Measurements from ENCODE around the gene ANKFY1. TPM values are rescaled to one million over a fixed set of nuclear protein-coding genes. Genes with fewer than 3 reads are reported as not detected.

The ANKFY1 gene
- polyA plus RNA-seq, 1 experiment, result 38.8 TPM

DNA sequence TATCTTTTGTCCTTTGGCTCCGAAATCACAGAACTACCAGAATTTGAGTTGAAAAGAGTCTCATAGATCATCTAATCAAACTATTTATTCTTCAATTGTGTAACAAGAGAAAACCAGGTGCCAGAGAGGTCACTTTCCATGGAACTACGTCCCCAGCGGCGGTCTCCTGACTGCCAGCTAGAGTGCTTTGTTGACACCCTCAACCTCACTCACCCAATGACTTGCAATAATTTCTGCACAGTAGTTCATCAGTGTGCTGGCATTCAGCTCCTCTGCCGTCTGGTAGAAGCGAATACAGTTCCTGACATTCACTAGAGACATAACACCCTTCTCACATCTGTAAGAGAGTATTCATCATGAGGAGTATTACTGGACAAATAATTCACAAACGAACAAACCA lies 54.2 kb downstream of the ANKFY1 start:
- DNase-seq (ENCODE audit: low read depth, low spot score), result no peak
- Histone ChIP-seq H3K27me3 (ENCODE audit: control insufficient read depth, insufficient read depth, low read length) (no peaks in the 10 kb centered on the region), H3K9me3 (ENCODE audit: control insufficient read depth, insufficient read depth, low read length) (no peaks in the 10 kb centered on the region), H3K4me3 (ENCODE audit: low read depth, low read length) (no peak overlapping the region), H3K27ac (ENCODE audit: low read depth, low read length) (no peak overlapping the region)
- ChIA-PET CTCF (interaction anchor here (0.7 to 1.3 kb wide), 3 partner anchors 10 to 211 kb away, joined by 3 to 10 read pairs (median 3); no protein-coding TSS in a partner anchor), POLR2A (no interaction called here)
- TF ChIP-seq, protein P1, sequence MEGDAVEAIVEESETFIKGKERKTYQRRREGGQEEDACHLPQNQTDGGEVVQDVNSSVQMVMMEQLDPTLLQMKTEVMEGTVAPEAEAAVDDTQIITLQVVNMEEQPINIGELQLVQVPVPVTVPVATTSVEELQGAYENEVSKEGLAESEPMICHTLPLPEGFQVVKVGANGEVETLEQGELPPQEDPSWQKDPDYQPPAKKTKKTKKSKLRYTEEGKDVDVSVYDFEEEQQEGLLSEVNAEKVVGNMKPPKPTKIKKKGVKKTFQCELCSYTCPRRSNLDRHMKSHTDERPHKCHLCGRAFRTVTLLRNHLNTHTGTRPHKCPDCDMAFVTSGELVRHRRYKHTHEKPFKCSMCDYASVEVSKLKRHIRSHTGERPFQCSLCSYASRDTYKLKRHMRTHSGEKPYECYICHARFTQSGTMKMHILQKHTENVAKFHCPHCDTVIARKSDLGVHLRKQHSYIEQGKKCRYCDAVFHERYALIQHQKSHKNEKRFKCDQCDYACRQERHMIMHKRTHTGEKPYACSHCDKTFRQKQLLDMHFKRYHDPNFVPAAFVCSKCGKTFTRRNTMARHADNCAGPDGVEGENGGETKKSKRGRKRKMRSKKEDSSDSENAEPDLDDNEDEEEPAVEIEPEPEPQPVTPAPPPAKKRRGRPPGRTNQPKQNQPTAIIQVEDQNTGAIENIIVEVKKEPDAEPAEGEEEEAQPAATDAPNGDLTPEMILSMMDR (IDR thresholded peaks at IDR 0.05; ENCODE audit: low read depth, low read length), result no peak

DNA sequence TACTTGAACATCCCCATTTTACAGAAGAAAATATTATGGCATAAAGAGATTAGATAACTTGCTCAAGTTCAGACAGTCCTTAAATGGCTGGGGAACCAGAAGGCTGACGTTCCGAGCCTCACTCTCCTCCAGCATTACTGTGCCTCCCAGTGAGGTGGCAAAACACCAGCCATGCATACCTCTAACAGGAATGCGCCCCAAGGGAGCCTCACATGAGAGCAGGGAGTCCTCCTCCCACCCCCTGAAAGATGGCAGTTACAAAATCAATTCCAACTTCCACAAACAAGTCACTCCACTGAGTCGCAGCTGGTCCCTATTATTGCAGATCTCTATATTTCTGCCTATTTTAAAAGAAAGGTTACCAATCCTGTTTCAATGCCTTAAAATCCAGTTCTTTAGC lies 55.5 kb downstream of the ANKFY1 start:
- no peaks in the 10 kb centered on the region for H3K9me3 ChIP-seq (ENCODE audit: control insufficient read depth, insufficient read depth, low read length)
- TF ChIP-seq, protein P1 (IDR thresholded peaks at IDR 0.05; ENCODE audit: low read depth, low read length), result no peak
- H3K27ac ChIP-seq (ENCODE audit: low read depth, low read length), result no peak overlapping the region
- no peak overlapping the region for H3K4me3 ChIP-seq (ENCODE audit: low read depth, low read length)
- DNase-seq (ENCODE audit: low read depth, low spot score), result no peak
- ChIA-PET POLR2A (no interaction called here), CTCF (no interaction called here)
- no peaks in the 10 kb centered on the region for H3K27me3 ChIP-seq (ENCODE audit: control insufficient read depth, insufficient read depth, low read length)

DNA sequence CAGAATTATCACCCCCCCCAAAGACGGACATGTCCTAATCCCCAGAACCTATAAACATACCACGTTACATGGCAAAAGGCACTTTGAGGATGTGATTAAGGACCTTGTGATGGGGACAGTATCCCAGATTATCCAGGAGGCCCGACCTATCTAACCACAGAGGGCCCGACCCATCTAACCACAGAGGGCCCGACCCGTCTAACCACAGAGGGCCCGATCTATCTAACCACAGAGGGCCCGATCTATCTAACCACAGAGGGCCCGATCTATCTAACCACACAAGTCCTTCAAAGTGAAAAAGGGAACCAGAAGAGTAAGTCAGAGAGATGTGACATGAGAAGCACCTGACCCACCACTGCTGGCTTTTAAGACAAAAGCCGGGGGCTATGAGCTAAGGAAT lies 56.8 kb downstream of the ANKFY1 start:
- Histone ChIP-seq H3K4me3 (ENCODE audit: low read depth, low read length) (no peak overlapping the region), H3K9me3 (ENCODE audit: control insufficient read depth, insufficient read depth, low read length) (no peaks in the 10 kb centered on the region), H3K27me3 (ENCODE audit: control insufficient read depth, insufficient read depth, low read length) (no peaks in the 10 kb centered on the region), H3K27ac (ENCODE audit: low read depth, low read length) (no peak overlapping the region)
- TF ChIP-seq, protein P1 (IDR thresholded peaks at IDR 0.05; ENCODE audit: low read depth, low read length), result no peak
- DNase-seq (ENCODE audit: low read depth, low spot score), result no peak
- ChIA-PET CTCF (interaction anchor here (1.0 kb wide), 1 partner anchor 85 kb away, joined by 3 read pairs; no protein-coding TSS in a partner anchor), POLR2A (no interaction called here)

DNA sequence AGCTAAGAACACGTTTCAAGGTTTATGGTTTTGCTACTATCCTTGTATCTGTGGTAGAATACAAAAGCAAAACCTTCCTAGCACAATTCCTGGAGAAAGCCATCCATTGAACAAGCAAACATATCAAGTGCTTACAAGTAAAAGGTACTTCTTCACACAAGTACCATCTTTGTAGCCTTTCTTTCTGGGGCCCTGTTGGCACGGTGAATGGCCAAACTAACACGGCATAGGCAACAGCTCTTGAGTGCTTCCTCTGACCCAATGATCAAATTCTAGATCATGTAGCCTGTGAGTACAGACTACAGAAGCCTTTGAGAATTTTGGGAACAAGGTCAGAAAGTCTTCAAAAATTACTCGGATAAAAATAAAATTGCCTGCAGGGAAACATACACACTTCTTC lies 57.9 kb downstream of the ANKFY1 start:
- no peak overlapping the region for H3K27ac ChIP-seq (ENCODE audit: low read depth, low read length)
- CTCF ChIA-PET, result interaction anchor here (1.2 kb wide), 1 partner anchor 10 kb away, joined by 8 read pairs; no protein-coding TSS in a partner anchor
- DNase-seq (ENCODE audit: low read depth, low spot score), result no peak
- POLR2A ChIA-PET, result no interaction called here
- TF ChIP-seq, protein P1 (IDR thresholded peaks at IDR 0.05; ENCODE audit: low read depth, low read length), result no peak
- no peaks in the 10 kb centered on the region for H3K27me3 ChIP-seq (ENCODE audit: control insufficient read depth, insufficient read depth, low read length)
- H3K4me3 ChIP-seq (ENCODE audit: low read depth, low read length), result no peak overlapping the region
- H3K9me3 ChIP-seq (ENCODE audit: control insufficient read depth, insufficient read depth, low read length), result no peaks in the 10 kb centered on the region

DNA sequence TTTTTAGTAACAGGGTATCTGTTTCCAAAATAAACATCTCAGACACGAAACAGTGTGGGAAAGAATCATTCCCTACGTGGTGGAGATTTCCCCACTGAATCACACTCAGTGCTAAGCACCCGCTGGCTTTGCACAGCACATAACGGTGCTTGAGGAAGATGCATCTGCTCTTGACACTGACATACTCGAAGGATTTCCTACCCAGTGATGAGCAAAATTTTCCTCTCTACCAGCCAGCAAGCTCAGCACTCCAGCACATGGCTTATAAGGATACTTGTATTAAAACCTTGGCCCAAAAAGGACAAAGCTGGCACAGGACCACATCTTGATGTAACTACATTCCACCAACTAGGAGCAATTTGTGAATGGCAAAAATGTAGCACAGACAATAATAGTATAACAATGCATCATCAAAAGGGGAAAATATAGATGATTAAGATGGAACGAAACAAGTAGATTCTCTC lies 59.0 kb downstream of the ANKFY1 start:
- CTCF ChIA-PET, result no interaction called here
- no peaks in the 10 kb centered on the region for H3K9me3 ChIP-seq (ENCODE audit: control insufficient read depth, insufficient read depth, low read length)
- no peak overlapping the region for H3K4me3 ChIP-seq (ENCODE audit: low read depth, low read length)
- no peaks in the 10 kb centered on the region for H3K27me3 ChIP-seq (ENCODE audit: control insufficient read depth, insufficient read depth, low read length)
- POLR2A ChIA-PET, result no interaction called here
- peak overlapping the region; percentile 59 for H3K27ac ChIP-seq (ENCODE audit: low read depth, low read length)
- DNase-seq (ENCODE audit: low read depth, low spot score), result peak; percentile 76
- TF ChIP-seq, protein P1 (IDR thresholded peaks at IDR 0.05; ENCODE audit: low read depth, low read length), result no peak
